Stimulated activated CD8-positive, alpha-beta memory T cell treated with anti-CD3 and anti-CD28 coated beads, Interleukin-7, amount 100 ng/mL, for 24 hours (primary cell): ENCODE results near the gene NCKAP5.

Experiments used
- DNase-seq: peaks from one replicate; pipeline ENCODE4 v3.0.0-alpha.2; 2020; ENCODE audit warnings: low read depth

The NCKAP5 gene

DNA sequence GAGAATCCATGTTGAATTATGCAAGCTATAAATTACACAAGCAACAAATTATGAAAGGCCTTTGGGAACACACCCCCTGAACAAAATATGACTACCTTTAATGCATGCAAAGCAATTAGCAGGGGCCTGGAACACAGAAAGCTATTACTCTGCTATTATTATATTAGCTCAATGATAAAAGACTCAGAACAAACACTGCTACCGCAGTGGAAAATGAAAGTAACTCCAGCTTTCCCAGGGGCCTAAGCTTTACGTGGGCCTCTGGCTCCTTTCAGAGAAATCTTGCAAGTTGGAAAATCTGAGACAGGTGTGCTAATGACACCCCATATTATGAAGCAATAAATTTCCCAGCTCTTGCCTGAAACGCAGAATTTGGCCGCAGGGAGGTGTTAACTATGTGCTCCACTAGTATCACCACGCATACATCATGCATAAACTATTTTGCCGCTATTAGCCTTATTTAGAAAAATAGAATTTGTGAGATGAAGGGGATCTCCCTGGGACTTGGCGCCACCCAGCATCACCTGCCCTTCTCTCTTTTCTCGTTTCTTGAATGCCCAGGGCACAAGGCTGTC is 576.7 kb downstream of the NCKAP5 start:
- DNase-seq: no peak

DNA sequence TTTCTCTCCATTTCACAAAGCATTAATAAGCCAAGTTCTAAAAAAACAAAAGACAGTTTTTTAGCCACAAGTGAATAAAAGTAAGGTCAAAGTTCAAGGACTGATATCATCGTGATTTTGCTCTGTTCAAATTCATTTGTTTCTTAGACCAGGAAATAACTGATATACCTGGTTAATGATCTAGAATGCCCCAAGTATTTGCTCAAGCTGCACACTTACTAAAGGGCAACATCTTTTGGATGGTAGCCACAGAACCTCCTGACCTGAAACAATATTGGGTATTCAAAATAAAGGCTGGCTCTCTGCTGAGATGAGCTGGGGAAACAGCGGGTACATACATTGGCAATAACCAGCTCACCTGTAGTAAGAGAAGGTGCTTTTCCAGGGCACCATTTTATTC is 583.5 kb downstream of the NCKAP5 start:
- DNase-seq: no peak

DNA sequence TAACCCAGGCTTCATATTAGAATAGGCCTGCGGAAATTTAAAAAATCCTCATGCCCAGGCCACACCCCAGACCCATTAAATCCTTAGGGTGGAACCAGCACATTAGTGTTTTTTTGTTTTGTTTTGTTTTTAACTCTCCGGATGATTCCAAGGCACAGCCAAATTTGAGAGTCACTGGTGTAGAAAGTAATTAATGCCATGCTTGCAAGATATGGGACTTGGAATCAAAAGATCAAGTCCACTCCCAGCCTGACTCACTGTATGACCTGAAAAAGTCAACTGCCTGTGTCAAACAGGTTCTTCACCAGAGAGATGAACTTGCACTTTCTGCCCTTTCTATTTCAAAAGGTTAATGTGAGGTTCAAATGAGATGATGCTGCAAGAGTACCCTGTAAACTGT is 588.0 kb downstream of the NCKAP5 start:
- no peak for DNase-seq

DNA sequence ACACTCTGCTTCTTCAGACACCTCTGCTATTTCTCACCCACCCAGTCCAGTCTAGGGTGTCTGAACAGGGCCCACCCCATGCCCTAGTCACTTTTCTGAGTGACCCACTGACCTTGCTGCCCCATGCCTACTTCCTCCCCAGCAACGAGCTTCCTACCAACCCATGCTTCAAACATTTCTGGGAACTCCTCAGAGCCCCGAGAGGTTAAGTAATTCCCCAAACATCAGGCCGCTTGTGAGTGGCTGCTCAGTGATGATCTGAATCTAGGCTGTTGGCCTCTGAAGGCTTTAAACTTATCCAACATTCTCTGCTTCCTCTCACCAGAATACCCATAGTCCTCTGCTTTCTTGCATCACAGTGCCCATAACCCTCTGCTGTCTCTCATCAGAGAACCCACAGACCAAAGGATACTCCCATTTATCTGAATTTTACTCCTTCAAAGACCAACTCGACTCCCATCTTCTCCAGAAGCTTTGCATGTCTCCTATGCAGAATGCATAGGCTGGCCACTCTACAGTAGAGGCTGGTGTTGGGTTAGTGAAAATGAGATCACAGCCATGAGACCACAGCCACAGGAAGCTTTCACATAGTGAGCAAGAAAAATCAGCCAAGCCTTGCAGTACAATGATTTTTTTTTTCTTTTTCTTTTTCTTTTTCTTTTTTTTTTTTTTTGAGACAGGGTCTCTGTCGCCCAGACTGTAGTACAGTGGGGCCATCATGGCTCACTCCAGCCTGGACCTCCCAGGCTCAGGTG is 588.7 kb downstream of the NCKAP5 start:
- DNase-seq: no peak

DNA sequence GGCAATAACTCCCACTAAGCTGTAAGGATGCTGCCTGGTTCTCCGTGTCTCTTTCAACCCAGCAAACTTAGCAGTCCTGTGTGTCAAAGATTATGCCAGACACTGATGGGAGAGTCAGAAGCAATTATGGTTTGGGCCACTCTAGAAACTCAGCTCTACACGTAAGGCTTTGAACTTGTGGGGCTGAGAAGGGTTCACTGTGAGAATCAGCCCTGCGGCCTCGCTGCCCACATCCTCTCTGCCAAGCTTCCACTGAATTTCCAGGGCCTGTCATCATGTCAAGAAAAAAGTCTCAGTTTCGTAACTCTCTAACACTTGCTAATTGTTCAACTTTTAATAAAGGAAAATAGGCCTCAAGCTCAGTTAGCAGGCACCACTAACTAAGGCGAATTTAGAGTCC is 589.4 kb downstream of the NCKAP5 start:
- DNase-seq: no peak

DNA sequence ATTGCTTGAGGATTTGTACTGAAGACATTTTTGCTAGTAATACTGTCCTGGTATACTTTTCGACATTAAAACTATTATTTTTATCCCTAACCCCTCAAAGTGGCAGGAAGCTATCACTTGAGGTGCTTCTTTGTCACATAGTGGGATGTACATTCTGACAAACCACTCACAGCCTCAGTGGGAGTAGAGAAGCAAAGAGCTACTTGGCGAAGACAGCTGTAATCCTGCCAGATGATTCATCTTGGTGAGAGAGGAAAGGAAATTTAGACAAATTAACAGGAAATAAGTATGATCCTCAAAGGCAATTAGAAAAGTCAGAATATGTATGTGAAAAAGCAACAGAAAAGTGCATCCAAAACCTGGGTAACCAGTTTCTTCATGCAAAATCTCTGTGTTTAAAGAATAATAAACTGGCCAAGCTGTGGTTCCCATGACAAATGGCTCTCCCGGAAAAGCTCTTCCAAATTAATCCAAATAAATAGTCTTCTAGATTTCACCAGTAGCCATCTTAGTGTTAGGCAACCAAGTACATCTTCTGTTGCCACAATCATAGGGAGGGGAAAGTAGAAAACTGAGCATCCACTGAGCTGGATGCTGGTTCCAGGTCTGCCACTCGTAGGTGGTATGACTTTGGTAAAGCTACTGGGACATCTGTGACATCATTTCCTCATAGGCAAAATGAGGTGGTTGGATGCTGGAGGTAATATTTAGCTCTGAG is 590.3 kb downstream of the NCKAP5 start:
- DNase-seq: no peak

DNA sequence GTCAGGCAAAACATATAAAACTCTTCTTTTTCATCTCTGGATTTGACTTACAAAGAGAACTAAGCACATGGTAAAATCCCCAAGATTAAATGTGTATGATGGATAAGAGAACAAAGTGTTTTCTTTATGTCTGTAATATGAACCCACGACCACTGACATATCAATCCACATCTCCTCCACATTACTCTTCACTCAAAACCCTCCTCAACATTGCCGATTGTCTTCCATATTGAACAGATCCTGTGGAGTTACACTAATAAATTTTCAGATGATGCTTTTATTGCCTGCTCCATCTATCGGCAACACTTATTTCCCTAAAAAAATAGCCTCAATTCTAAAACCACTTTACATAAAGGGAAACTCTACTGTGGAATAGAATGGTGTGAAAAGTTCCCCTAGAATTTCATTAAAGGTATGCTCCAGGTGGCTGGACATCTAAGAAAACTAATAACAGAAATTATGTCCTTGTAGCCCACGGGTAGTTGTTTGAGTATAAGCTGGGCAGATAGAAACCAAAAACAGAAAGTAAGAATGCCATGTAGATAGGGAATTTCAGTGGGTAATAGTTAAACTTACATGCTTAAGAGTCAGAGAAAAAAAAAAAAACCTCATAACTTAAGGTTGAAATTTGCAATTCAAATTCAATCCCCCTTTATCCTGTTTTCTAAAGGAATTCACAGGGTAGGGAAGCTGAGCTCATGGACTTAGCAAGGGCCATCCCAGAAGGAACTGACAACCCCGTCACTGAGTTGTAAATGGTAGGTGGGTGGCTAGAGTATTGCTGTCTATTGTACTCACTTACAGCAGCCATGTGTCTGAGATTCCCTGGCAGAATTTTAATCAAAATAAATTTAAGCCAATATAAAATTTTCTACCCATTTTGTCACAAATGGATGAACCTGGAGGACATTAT is 592.8 kb downstream of the NCKAP5 start:
- DNase-seq: no peak

DNA sequence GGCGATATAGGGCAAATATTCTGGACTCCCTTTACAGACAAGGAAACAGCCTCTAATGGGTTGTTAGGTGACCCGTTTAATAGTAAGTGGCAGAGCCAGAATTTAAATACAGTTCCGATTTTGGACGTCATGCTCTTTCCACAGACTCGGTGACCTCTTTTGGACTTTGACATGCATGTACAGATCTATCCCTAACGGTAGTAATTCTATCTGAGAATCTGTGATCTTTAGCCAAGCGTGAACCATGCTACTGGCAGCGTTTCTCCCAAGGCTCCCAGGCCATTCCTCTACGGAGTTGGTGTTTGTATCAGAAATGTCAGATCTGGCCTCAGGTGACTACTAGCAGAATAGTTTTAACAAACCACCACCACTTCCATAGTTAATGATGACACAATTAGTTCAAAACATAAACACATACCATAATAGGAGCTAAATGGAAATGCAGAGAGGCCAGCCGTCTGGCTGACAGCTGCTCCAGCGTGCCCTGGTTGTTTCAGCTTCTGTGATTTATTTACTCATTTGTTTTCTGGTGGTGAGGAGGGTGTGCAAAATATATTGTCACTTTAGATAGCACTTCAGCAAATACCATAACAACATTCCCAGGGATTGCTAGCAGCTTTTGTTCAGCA is 593.7 kb downstream of the NCKAP5 start:
- no peak for DNase-seq

DNA sequence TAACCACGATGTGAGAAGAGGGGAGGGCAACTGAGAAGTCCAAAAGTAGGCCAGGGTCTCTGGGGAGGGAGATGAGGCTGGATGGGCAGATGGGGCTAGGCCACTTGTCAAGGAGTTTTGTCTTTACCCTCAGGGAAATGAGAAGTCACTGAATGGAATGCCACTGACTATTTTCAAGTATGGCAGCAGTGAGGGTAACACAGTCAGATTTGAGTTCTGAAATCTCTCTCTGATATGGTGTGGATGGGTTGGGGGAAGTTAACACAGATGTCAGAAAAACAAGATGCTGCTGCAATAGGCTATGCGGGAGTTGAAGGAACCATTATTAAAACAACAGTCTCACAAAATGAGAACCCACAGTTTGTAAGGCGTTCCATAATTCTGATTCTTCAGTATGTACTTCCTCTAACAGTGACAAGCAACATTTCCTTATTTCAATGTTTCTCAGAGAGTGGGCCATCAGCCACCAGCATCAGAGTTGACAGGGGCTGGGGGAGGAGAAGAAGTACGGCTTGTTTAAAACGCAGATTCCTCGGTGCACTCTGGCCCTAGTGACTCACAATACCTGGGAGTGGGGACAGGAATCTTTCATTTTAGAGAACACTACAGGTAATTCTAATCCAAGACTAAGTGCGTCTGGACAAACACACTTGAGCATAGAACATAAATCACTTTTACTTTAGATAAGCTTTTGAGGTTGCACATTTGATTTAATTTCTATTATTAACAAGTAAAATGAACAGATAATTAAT is 596.8 kb downstream of the NCKAP5 start:
- no peak for DNase-seq

DNA sequence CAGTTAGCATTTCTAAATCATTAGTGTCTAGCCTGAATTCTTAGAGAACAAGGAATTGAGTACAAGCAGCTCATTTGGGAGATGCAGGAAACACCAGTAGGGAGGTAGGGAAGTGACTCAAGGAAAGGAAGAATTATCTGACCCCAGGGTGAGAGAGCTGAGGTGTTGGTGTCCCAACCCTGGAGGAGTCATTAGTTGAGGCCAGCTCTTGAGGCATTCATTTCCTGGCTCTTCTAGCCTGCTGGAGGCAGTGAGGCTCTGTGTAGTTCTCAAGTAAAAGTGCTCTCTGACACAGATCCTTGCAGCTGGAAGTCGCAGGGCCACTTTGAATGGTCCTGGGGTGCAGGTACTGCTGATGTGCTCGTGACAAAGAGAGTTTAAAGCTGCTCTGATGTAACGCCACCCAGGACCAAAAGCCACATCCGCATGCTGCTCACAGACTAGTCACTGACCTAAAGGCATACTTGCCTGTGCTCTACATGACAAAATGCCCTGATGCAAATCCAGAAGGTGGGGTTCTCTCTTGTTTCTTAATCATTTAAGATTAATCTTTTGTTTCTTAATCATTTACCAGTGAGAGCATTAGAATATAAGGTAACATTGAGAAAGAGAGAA is 598.8 kb downstream of the NCKAP5 start:
- DNase-seq: no peak

DNA sequence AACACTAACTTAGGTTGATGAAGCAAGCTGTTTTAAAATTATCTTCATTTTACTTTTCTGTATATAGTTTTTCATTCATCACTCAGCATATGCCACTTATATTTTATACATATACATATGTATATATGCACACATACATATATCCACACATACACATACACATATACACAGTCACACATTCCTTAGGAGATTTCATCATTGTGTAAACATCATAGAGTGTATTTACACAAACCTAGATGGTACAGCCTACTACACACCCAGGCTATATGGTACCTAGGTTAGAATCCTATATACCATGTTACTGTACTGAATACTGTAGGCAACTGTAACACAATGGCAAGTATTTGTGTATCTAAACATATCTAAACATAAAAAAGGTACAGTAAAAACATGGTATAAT is 602.8 kb downstream of the NCKAP5 start:
- DNase-seq: no peak

DNA sequence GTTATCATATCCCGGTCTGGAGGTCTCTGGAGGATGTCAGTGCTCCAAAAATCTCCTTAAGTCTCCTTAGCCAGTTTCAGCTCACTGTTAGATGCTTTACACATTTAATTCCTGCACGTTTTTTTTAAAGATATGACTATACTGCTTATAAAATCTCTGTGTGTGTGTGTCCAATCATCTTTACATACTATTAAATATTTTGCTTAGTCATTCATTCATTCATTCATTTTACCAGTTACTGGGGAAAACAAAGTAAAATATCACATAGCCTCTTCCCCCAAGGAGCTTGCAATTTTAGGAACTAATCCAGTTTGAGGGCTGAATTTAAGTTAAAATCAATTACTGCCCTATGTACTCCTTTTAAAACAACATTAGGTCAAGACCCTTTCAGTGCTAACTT is 605.1 kb downstream of the NCKAP5 start:
- no peak for DNase-seq

DNA sequence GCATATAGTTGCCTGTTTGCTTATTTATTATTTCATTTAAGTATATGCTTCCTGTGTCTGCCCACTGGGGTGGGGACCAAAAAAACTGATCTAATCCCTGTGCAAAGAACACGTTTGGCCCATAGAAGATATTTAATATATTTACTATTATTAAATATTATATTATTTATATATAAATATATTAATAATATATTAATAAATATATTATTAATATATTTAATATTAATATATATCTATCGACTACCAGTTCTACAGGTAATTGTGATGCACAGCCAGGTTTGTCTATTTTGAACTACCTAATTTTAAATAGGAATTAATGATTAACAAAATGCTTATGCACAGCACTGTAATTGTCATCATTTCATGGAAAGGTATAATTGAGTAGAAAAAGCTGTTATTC is 609.4 kb downstream of the NCKAP5 start:
- no peak for DNase-seq

DNA sequence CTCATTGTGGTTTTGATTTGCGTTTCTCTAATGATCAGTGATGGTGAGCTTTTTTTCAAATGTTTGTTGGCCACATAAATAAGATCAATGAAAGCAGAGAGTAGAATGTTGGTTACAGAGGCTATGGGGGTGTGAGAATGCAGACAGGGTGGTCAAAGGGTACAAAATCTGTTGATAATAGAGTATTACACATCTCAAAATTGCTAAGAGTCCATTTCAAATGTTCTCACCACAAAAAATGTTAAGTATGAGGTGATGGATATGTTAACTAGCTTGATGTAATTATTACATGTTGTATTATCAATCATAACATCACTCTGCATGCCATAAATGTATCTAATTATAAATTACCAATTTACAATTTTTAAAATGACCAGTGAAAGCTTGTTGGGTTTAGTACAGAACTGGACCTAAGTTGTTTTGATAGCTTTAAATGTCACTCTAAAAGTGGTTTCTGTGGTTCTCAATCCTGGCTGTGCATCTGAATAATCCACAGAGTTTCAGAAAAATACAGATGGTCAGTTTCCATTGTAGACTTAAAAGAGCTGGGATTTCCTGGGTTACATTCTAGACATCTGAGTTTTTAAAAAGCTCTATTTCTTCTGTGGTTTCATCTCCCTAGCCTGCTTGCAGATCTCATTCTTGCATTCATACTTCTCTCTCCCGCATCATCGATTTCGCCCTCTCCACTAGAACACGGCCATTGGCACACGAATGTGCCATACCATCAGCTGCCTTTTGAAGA is 612.2 kb downstream of the NCKAP5 start:
- DNase-seq: no peak

DNA sequence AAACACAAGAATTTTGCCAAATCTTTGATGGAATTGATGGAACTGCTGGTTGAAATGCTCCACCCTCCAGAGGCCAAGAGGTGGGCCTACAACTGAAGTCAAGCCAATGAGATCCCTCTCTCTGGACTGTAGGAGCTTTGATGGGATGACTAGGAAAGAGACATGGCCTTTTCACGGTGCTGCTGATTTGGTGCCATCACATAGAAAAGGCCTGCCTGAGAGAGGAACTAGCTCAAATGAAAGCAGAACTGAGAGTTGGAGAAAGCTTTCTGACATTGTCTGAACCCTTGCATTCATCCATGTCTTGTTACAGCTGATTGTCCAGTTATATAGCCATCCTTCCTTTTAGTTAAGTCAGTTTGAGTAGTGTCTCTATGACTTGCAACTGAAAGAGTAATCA is 614.5 kb downstream of the NCKAP5 start:
- no peak for DNase-seq

DNA sequence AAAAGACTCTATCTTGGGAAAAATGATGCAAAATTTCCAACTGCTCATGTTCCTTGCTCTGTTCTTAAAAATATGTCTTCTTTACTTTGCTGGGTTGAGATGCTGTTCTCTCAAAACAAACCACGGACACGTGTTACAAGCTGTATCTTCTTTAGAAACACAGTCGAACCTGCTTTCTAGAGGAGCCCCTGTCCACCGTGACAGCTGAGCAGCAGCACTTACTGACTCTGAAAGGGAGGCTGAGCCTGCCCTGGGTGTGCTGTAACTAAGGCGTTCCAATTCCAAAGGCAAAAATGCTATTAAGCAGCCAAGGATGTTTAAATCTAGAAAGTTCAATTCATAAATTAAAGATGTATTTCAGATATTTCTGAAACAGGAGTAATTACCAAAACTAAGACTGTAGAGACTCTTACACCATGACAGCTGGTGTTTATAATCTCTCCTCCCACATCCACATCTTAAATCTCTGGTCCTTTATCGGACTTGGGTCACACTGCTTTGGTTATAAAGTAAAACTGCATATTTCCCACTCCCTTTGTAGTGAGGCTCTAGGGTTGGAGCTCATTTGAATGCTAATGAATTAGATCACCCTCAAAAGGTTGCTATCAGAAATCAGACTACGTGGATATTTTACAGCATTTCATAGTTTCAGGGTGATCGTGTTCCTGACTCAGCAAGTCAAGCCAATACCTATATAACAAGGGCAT is 617.1 kb downstream of the NCKAP5 start:
- no peak for DNase-seq

DNA sequence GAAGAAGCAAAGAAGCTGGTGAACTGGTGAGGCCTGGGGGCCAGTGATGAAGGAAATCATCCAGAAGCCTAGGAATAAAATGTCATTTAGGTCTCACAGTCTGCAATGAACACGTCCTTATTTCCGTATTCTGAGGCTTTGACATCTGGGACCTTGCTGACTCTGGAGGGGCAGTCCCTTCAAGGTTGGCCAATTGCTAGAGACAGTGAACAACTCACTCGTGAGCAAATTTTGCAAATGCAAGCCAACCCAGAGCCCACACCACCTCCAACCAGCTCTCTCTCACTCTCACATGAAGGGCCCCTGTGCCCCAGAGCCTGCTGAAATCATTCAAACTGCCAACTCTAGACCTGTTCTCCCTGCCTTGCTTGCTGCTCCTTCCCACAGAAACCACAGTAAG is 619.2 kb downstream of the NCKAP5 start:
- DNase-seq: no peak

DNA sequence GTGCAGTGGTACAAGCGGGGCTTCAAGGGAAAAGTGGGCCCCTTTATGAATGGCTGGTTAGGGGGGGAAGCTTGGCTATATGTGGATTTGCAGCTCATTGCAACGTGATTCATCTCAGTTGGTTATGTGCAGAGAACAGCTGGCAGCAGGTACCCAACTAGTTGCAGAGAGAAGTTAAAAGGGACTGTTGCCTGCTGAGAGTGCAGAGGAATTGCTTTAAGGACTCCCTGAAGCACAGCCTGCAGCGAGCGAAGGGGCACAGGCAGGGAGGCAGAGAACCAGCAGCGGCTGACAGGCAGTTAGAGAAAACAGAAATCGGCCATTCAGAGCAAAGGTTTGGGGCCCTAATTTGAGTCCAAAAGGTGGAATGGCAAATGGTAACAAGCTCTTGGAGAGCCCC is 620.1 kb downstream of the NCKAP5 start:
- no peak for DNase-seq

DNA sequence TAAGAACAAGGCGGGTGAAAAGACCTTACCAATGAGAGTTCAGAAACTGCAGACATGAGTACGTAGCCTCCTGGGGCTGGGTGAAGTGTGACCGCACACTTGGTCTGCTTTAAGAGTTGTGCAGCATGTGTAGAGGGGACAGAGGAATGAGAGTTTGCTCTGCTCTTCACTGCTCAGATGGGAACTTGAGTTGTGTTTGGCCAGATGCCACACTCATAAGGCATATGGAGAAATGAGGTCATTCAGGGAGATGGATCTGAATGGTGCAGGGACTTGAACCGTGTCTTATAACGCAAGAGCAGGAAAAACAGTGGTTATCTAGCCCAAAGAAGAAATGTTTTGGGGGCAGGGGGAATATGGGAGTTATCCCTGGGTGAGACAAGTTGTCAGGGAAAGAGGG is 624.4 kb downstream of the NCKAP5 start:
- DNase-seq: no peak
